ENCODE measurements around the gene KIF27.
"Not testable (repeated sequence)": the region's sequence is repeated elsewhere in the genome, so short reads cannot be mapped to it uniquely, and the experiment has no call there.

The KIF27 gene

GRCh38 chr9:83837070-83837643, 84.1 kb downstream of the KIF27 start:
- in situ Hi-C loops (cut with HindIII; ENCODE audit: low pct_ligation_motif_present, low pct_unique_long_range_greater_than_20kb, low sequenced_read_pairs); DNase-seq: not testable (repeated sequence)

- in situ Hi-C loops (cut with HindIII; ENCODE audit: low pct_ligation_motif_present, low pct_unique_long_range_greater_than_20kb, low sequenced_read_pairs); DNase-seq: not testable (repeated sequence)
Observed at GRCh38 chr9:83830426-83831071, 90.7 kb downstream of the KIF27 start.

DNA sequence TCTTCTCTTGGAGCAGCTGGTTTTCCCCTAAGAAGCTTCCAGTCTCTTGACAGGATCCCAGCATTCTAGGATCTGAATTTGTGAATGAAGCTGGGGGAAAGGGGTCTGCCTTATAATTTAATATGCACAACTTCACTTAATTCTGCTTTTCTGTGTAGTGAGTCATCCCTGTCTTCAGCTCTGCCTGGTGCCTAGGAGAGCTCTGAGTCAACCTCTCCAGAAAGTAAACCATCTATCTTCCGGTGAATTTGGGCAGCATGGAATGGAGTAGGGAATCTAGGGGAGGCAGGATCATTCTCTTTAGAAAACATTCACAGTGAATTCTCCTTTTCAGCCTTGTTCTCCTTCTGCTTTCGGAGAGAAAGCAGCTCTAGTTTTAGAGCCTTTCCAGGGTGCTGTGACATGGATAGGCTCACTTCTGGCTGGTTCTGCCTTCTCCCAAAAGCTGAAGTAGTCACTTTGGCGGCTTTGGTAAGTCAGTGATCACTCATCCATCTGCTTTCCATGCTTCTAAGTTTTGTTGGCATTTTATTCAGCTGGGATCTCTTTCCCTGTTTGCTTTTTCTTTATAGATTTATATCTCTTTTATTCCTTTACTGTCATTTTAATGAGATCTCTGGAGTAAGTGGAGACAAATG, 96.1 kb downstream of the KIF27 start:
- in situ Hi-C loops (cut with HindIII; ENCODE audit: low pct_ligation_motif_present, low pct_unique_long_range_greater_than_20kb, low sequenced_read_pairs) = not testable (repeated sequence)
- peak; percentile 51 for DNase-seq

- DNase-seq = peak; percentile 70
- in situ Hi-C loops (cut with HindIII; ENCODE audit: low pct_ligation_motif_present, low pct_unique_long_range_greater_than_20kb, low sequenced_read_pairs) = not testable (repeated sequence)
Observed at GRCh38 chr9:83817356-83818278, 103.6 kb downstream of the KIF27 start, which contains the start of gene GKAP1. Gene GKAP1 (minus strand): TSS chr9:83817769. CDS start chr9:83806517, 11,252 bp downstream.

DNA sequence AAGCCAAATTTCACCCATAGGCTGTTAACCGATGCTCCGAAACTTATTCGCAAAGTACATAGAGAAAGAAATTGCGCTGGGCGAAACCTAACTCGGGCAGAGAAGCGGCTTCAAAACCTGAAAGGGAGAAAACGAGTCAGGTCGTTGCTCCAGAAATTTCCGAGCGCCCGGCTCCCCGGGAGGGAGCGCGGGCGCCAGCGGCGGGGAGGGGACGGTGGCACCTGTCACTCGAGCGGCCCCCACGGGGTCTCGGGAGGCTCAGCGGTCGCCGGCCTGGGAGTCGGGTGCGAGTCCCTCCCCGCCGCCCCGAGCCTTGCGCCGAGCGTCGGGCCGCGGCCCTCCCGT, 104.2 kb downstream of the KIF27 start:
- in situ Hi-C loops (cut with HindIII; ENCODE audit: low pct_ligation_motif_present, low pct_unique_long_range_greater_than_20kb, low sequenced_read_pairs); DNase-seq: not testable (repeated sequence)

DNA sequence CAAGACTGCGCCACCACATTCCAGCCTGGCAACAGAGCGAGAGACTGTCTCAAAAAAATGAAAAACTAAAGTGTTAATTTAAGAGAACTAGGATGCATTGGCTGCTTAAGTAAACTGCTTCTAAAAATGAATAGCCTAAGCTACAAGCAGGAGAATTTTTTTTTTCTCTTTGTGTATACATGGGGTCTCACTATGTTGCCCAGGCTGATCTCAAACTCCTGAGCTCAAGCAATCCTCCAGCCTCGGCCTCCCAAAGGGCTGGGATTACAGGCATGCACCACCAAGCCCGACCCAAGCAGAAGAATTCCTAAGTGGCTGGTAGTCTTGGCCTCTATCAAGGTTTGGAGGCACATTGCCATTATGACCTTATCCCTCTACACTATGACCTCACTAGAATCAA, 106.1 kb downstream of the KIF27 start:
- DNase-seq; in situ Hi-C loops (cut with HindIII; ENCODE audit: low pct_ligation_motif_present, low pct_unique_long_range_greater_than_20kb, low sequenced_read_pairs): not testable (repeated sequence)

GRCh38 chr9:83809213-83809612, 112.0 kb downstream of the KIF27 start:
- DNase-seq; in situ Hi-C loops (cut with HindIII; ENCODE audit: low pct_ligation_motif_present, low pct_unique_long_range_greater_than_20kb, low sequenced_read_pairs): not testable (repeated sequence)

DNA sequence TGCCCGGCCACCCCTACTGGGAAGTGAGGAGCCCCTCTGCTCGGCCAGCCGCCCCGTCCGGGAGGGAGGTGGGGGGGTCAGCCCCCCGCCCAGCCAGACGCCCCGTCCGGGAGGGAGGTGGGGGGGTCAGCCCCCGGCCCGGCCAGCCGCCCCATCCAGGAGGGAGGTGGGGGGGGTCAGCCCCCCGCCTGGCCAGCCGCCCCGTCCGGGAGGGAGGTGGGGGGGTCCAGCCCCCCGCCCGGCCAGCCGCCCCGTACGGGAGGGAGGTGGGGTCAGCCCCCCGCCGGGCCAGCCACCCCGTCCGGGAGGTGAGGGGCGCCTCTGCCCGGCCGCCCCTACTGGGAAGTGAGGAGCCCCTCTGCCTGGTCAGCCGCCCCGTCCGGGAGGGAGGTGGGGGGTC, 116.8 kb downstream of the KIF27 start:
- in situ Hi-C loops (cut with HindIII; ENCODE audit: low pct_ligation_motif_present, low pct_unique_long_range_greater_than_20kb, low sequenced_read_pairs); DNase-seq: not testable (repeated sequence)

DNA sequence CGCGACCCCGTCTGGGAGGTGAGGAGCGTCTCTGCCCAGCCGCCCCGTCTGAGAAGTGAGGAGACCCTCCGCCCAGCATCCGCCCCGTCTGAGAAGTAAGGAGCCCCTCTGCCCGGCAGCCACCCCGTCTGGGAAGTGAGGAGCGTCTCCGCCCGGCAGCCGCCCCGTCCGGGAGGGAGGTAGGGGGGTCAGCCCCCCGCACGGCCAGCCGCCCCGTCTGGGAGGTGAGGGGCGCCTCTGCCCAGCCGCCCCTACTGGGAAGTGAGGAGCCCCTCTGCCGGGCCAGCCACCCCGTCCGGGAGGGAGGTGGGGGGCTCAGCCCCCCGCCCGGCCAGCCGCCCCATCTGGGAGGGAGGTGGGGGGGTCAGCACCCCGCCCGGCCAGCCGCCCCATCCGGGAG, 117.3 kb downstream of the KIF27 start:
- in situ Hi-C loops (cut with HindIII; ENCODE audit: low pct_ligation_motif_present, low pct_unique_long_range_greater_than_20kb, low sequenced_read_pairs) = not testable (repeated sequence)

DNA sequence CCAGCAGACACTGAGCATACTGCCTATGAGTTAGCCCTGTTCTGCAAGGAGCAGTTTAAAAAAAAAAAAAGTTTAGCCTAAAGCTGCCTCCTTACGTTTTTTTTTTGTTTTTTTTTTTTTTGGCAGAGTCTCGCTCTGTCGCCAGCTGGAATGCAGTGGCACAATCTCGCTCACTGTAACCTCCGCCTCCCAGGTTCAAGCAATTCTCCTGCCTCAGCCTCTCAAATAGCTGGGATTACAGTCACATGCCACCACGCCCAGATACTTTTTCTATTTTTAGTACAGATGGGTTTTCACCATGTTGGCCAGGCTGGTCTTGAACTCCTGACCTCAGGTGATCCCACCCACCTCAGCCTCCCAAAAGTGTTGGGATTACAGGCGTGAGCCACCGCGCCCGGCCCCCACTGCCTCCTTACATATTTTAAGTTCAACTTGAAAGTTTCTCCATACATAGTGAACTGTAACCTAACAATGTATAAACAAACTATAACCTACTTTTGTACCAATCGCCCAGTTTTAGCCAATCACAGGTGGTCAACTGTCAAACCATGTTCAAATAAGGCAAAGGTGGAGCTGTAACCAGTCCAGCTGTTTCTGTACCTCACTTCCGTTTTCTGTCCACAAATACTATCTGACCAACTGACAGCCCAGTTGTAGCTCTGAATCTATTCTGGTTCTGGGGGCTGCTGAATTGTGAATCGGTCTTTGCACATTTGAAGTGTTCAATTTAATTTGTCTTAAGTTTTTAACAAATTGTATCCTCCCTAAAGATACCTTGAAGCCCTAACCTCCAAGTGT, 120.8 kb downstream of the KIF27 start:
- no peak for DNase-seq
- in situ Hi-C loops (cut with HindIII; ENCODE audit: low pct_ligation_motif_present, low pct_unique_long_range_greater_than_20kb, low sequenced_read_pairs) = no loop called here

More for the DNA sequence above, 117.3 kb downstream of the KIF27 start:
- not testable (repeated sequence) for DNase-seq

DNA sequence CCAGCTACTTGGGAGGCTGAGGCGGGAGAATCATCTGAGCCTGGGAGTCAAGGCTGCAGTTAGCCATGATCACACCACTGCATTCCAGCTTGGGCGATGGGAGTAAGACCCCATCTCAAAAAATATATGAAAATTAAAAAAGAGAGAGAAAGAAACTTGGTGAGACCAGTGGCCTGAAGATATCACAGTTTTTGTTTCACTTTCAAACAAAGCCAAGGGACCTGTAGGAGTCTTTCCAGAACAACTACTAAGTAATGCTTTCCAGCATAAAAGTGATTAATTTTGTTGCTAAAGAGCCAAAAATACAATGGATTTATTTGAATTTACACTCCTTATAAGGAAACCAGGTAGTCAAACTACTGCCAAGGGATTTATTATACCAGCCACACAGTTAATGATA, 127.2 kb downstream of the KIF27 start:
- no peak for DNase-seq
- in situ Hi-C loops (cut with HindIII; ENCODE audit: low pct_ligation_motif_present, low pct_unique_long_range_greater_than_20kb, low sequenced_read_pairs) = no loop called here

DNA sequence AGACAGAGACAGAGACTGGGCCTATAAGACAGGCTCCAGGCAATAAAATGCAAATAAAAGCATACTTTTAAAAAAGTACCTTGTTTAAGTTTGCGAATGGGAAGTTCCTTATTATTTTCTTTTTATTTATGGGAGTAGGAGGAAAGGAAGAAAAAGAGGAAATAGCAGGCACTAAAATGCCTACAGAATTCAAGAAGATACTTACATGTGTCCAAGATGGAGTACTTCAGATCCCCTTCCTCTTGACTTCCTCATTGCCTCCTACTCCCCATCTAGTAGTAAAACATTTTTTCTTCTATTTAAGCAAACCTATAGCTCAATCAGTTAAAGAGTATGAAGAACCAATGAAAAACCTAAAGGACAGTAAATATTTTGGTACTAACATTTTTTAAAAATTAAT, 128.5 kb downstream of the KIF27 start:
- in situ Hi-C loops (cut with HindIII; ENCODE audit: low pct_ligation_motif_present, low pct_unique_long_range_greater_than_20kb, low sequenced_read_pairs) = no loop called here
- no peak for DNase-seq
